ENCODE results near the gene AQP7.
"Not testable (repeated sequence)": the region's sequence is repeated elsewhere in the genome, so short reads cannot be mapped to it uniquely, and the experiment has no call there.

The AQP7 gene

DNA sequence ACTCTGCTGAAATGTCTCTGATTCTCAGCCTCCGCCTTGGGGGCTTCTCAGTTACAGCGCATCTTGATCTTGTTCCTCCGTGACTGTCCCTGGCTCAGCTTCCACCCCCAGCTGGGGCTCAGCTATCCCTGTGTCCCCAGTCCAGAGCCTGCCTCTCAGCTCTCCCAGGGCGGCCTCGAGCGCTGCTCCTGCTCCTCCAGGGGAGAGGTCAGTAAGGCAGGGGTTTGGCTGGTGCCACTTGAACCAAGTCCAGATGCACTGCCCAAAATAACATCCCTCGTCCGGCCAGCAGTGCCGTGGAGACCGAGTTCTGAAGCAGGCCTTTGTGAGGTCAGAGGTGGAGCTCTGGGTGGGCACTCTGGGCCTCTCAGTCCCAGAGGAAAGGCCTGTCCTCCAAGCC is at the start of gene AQP7:
AQP7 (minus strand) TSS at position 198 of the 400 bp plus-strand sequence. CDS start 1,306 bp downstream, outside the sequence.
- not testable (repeated sequence) for DNase-seq (ENCODE audit: low read depth)

DNA sequence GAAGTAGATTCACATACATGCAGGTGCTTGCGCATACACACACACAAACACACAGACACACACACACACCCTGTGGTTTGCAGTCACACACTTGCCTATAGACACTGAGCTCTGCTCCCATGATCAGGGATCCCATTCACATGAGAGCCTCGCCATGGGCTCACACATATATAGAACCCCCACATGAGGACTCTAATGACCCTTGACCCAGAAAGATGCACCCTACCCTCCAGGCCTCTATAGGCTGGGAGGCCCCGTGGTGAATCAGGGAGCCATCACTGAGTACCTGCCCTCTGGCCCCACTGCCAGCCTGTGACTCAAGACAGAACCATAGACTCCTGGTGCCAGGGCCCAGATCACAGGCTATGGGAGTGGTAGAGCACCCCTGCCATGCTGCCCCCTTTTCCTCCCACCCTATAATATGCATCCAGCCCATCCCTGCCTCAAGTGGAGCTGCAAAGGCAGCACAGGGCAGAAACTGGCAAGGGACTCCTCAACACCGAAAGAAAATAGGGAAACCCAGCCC is 48.3 kb upstream of the AQP7 start:
- no peak for DNase-seq (ENCODE audit: low read depth)

DNA sequence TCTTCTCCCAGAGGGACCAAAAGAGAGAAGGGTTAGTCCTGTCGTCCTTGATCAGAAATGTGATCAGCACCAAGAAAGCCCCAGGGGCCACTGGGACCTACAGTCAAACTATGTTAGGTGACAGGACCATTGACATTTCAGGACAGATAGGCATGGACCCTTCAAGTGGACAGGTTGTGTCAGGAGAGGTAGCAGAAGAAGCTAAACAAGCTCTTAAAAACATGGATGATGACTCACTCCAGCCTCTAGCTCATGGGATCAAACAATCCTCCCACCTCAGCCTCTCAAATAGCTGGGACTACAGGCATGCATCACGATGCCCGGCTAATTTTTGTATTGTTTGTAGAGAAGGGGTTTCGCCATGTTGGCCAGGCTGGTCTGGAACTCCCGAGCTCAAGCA is 47.3 kb upstream of the AQP7 start:
- DNase-seq (ENCODE audit: low read depth) = no peak

DNA sequence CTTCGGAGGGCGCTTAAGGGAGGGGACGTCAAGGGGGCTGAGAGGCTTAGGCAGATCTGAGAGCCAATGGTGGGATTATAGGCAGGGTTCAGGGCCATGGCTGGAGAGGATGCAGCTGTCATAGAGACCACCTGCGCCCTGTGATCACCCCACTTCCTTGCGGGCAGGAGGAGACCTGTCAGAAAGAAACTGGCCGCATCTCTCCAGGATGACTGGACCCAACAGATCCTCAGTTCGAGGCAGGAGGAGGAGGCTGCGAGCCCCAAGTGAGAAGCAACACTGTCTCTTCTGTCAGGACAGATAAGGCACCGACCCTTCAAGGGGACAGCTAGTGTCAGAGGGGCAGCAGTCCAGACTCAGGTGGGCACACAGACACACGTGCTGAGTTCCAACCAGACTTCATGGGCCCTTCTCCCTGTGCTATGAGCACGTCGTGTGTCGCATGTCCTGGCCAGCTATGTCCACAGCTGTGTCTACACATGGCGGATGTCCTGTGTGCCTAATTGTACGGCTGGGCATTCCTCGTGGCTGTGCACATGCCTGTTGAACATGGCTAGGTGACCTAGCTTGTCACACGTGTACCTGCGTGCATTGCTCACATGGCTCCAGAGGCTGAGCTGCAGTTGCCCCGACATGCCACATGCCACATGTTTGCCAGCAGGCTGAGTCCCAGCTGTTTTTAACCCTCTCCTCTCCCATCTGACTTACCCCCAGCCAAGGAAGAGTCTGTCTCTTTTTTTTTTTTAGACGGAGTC is 45.6 kb upstream of the AQP7 start:
- no peak for DNase-seq (ENCODE audit: low read depth)

DNA sequence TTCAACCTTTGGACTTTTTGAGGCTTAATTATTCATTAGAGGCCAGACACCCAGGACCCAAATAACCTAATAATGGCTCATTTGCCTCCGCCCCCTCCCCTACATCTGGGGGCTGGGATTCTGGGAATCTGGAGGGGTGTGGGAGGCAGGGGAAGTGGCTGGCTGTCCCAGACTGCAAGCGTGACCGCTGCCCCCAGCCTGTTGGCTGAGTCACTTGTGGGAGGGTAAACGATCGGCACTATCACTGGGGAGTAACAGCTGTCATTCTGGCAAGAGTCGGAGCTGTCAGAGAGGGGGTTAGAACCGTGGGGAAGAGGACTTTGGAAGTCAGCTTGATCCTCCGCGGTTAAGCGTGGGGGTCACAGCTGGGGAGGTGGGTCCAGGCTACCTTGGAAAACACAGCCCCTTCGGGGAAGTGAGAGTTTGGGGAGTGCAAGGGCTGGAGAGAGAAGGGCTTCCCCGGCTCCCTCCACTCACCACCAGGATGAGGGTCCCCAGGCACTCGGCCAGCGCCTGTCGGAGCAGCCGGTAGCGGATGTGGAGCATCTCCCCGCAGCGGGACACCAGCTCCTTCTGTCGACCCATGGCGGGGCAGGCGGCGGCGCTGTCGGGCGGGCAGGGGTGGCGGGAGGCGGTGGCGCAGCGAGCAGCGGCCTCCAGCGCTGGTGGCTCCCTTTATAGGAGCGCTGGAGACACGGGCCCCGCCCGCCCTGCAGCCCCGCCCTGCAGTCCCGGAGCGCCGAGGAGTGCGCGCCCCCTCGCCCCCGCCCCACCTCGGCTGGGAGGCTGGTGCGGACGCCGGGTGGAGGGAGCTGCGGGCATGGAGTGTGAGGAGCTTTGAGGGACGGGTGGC is 44.8 kb upstream of the AQP7 start, which contains the start of gene AQP3:
AQP3 (minus strand) TSS at position 648 of the 853 bp plus-strand sequence; CDS start at position 585, 63 bp downstream.
- no peak for DNase-seq (ENCODE audit: low read depth)

DNA sequence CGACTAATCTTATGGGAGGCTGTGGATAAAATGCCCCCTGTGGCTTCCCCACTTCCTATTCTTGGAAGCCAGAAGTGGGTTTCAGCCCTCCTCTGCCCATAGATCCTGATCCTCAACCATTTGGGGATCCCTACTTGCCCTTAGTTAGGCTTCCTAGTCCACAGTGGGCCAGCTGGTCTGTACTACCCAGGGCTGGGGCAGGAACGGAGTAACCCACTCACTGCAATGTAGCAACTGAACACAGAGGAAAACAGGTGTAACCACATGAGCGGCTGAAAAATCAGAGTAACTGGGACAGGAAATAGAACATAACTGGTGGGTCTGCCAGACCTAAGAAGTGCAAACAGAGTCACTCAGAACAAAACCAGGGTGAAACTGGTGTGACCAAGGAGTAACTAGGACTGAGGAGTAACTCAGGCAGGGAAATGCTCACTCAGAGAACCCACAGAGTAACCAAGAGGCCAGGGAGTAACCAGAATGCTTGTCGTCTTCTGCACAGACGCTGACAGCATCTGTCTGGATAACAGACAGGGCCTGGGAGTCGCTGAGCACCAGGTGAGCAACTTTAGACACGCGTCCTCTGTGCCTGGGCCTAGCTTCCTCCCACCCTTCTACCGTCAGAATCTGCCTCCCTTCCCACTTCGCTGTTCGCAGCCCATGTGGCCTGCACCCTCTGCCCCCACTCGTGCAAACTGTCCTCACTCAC is 44.0 kb upstream of the AQP7 start:
- no peak for DNase-seq (ENCODE audit: low read depth)

DNA sequence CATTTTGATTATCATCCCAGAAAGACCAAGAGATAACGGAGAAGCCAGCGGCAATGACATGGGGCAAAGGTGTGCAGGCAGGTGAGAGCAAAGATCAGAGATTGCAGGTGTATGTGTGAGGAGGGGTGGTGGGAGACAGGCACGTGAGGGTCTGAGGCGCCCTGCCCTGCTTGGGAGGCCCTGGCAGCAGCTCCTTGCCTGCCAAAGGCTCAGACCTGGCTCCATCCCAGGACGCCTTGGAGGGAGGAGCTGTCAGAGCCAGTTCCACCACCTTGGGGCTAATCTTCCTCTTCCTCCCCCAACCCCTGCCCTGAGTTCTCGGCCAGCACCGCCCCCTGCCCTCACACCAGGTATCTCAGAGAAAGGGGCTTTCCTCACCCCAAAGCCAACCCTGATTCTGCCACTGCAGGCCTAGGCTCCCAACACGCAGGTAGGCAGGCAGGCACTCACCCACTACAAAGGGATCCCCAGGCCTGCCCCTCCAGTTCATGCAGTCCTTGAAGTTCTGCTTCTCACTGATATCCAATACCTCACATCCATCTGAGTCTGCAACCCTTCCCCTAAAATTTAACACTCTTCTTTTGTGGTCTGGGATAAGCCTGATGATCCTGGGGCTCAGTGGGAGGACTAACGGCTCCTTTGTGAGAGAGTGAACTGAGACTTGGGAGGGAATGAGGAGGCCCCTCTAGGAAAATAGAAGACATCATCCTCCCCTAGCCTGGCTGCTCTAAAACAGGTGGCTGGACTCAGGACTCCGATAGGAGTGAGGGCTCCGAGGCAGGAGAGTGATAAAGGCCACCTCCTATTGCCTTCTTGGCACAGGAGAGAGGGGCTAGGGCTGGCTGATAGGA is 43.2 kb upstream of the AQP7 start:
- no peak for DNase-seq (ENCODE audit: low read depth)

DNA sequence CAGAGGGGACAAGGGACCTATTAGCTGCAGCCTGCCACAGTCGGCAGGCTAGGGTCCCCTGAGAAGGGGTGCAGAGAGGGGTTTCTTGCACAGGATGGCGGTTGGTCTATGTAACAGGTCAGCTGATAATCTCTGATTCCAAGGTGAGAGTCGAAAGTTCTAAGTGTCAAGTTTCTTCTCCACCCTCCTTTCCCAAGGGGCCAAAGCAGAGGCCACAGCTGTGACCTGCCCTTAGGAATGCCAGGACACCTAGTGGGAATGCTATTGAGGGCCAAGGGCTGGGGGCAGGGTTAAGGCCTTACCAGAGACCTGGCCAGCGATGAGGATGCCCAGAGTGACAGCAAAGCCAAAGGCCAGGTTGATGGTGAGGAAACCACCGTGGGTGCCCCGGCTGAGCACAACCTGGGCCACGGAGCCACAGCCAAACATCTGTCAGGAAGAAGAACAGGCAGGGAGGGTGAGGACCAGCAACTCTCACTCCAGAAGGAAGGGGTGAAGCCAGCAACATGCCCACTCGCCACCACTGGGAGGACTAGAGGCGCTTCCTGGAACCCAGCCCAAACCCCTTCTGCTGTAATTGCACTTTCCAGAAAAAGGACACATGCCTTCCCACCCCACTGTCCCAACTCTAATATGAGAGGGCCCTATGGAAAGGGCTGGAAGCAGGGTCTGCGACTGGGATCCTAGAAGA is 41.2 kb upstream of the AQP7 start:
- DNase-seq (ENCODE audit: low read depth) = no peak

DNA sequence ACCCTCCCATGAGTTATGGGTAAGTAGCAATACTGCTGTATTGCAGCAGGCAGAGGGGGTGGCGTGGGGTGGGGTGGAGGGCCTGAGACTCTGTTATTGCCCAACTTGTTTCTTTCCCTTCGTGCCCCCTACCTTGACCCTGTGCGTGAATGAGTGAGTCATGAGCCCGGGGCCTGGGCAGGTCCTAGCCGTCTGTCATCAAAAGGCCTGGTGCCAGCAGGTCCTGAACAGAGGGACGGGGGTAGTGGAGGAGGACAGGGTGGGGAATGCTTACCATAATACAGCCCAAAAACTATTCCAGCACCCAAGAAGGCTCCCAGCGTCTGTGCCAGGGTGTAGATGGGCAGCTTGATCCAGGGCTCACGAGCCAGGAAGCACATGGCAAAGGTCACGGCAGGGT is 40.7 kb upstream of the AQP7 start:
- no peak for DNase-seq (ENCODE audit: low read depth)

DNA sequence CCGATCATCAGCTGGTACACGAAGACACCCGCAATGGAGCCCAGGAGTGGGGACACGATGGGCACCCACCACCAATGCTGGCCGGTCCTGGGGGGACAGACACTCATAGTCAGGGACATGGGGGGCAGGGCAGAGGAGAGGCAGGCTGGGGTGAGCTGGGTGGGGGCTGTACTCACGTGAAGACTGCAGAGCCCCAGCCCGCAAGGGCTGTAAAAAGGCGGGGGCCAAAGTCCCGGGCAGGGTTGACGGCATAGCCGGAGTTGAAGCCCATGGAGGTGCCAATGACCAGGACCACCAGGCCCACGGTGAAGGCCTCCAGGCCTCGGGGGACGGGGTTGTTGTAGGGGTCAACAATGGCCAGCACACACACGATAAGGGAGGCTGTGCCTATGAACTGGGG is 39.8 kb upstream of the AQP7 start:
- DNase-seq (ENCODE audit: low read depth) = no peak

DNA sequence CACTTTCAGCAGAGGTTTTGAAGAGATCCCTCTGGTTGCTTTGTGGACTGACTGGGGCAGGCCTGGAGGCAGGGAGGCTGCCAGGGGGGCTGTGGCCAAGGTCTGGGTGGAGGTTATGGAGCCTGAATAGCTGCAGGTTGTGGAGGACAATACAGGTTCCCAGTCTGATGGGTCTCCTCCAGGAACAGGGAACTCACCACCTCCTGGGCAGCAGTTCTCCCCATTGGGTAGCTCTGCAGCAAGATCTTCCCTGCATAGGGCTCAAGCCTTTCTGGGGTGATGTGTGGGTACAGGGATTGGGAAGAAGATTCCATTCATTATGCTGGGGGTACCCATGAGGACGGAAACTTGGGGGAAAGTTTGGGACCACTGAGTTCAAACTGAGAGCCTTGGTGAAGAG is 38.2 kb upstream of the AQP7 start:
- DNase-seq (ENCODE audit: low read depth) = no peak

DNA sequence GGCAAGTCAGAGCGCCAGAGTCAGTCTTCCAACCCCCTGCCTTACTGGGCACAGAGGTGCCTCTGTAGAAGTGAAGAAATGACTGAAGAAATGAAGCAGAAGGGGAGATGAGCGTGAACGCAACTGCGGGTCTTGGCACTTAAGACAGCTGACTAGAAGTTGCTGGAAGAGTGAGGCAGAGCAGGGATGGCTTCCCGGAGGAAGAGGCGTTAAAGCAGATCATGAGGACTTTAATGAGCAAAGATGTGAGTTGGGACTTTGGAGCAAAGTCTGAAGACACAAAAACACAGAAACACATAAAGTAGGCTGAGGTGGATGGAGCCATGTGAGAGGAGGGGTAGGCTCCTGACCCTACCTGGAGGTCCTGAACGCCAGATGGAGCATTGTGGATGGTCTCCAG is 37.8 kb upstream of the AQP7 start:
- no peak for DNase-seq (ENCODE audit: low read depth)

DNA sequence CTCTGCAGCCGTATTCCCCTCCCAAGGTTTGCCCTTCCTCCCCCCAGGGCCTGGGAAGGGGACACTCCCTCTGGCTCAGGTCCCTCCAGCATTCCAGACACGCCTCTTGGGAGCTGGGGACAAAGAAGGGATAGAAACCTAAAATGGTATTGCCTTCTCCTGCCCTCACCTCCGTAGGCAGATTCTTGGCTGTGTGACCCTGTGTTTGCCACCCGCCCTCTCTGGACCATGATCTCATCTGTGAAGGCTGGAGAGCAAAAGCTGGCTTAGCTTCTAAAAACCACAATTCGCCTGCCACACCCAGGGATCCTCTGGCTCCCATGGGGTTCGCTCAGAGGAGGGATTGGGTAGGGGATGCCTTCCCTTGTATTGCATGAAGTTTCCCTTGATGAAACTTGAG is 37.4 kb upstream of the AQP7 start:
- DNase-seq (ENCODE audit: low read depth) = no peak

DNA sequence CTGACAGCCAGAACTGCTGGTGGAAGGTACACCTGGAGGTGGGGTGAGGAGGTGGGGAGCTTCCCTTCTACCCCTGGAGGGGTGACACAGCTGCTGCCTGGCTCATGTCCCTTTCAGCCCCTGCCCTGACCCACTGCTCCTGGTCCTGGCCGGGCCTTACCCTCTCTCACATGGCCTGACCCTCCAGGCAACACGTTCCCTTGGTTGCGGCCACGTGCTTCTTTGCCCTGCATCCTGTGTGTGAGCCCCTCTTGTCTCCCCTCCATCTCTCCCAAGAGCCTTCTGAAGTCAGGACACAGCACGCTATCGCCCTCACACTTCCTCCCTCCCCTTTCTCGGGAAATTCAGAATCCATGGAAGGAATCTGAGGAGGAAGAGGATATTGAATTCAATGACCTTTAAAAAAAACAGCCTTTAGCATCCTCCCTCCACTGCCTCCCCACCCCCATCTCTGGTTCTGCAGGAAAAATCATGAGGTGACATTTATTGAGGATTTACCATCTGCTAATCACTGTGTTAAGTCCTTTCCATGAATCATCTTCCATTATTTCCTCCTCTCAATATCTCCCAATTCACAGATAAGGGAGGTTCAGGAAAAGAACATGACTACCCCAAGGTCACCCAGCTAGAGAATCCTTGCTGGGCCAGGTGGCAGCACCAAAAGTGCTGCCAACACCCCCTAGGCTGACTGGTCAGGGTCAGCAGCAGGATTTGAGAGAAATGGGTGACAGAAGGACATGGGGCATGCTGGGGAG is 36.7 kb upstream of the AQP7 start:
- DNase-seq (ENCODE audit: low read depth) = no peak

DNA sequence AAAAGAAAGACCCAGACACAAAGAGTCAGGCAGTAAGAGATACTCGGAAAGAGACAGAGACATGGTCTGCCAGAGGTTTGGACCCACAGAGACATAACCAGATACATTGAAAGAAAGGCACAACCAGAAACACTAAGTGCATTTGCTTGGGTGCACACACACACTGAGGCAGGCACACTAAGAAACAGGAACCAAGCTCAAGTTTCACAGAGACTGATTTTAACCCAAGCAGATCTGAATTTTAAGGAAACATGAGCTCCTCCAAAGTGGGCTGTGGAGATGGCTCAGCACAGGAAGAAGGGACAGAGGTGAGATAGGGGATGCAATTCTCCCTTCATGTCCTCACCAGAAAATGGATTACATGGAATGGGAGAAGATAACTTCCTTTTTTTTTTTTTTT is 35.5 kb upstream of the AQP7 start:
- no peak for DNase-seq (ENCODE audit: low read depth)

DNA sequence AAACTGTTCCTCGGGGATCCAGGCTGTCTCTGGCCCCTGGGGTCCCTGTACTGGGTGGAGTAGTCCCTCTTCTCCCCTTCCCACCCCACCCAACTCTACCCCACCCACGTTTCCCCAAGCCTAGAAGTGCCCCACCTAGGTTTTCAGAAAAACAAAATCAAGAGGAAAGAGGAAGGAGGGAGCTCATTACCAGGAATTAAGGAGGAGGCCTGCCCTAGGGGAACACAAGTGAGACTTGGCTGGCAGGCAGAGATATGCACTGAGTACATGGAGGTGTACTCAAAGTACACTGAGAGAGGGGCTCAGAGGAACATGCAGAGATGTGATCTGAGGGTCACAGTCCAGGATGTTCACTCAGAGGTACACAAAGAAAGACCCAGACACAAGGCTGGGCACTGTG is 34.8 kb upstream of the AQP7 start:
- no peak for DNase-seq (ENCODE audit: low read depth)

DNA sequence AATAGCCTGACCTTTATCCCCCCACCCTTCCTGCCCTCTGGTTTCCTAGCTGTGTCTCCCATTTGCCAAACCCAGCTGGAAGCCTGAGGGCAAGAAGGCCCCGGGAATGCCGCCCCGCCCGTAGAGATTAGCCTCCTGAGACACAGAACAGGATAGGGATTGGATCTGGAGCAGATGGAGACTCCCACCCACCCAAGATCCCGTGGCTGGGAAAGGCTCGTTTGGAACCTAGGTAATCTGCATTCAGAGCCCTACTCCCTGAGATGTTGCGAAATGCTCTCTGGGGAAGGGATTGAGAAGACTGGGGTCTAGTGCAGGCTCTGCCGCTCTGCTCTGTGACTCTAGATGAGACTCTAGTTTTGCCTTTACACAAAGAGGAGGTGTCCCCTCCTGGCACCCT is 34.1 kb upstream of the AQP7 start:
- no peak for DNase-seq (ENCODE audit: low read depth)

DNA sequence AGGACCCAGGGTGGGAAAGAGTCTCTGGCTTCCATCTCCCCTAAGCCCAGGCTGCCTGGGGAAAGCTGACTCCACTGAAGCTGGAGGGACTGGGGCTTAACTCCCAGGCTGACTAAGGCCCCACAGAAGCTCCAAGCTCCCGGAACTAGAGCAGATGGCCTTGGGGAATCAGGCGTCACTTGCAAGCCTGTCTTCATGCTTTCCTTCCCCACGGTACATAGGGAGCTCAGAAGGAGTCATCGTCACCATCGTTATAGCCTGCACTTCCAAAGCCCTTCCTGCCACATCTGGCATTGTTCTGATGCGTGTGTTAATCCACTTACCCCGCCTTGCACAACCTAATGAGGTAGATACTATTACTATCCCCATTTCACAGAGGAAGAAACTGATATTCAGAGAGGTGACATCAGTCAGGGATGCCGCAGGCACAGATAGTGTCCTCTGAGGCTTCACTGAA is 33.5 kb upstream of the AQP7 start:
- DNase-seq (ENCODE audit: low read depth) = no peak

DNA sequence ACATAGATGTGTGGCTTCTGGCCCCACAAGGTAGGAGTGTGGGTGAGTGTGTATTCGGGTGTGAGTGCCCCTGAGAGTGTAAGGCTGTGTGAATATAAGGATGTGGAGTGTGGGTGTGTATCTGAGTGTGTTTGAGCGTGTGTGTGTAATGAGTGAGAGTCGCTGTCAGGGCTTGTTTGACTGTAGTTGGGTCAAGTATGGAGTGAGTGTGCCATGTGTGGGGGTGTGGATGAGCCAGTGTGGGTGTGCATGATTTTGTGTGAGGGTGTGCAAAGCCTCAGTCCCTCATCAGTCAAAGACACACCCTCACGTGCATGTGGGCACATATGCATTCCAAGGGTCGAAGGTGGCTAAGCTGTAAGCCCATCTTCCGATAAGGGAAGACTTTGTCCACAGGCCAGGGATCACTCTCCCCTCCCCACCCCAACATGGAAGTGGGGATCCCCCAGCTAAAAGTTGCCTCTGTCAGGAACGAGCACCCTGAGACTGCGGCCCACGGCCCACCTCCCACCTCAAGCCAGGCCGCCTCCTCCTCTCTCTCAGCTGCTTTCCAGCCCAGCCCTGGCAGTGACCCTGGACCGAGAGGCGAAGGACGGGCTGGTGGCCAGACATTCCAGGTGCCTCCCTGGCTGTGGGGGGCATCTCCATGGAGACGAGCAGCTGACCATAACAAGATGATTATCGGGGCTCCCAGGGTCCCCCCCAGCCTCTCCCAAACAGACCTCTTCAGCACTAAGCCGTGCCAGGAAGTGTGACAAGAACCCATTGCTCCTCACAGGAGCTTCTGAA is 32.1 kb upstream of the AQP7 start:
- no peak for DNase-seq (ENCODE audit: low read depth)
